Measurements from ENCODE around the gene TIMP2. TPM values are rescaled to one million over a fixed set of nuclear protein-coding genes. Genes with fewer than 3 reads are reported as not detected.
"Not testable (repeated sequence)": the region's sequence is repeated elsewhere in the genome, so short reads cannot be mapped to it uniquely, and the experiment has no call there.

TIMP2 gene
- total RNA-seq, 1 donor from 2014 or later = 197 TPM

DNA sequence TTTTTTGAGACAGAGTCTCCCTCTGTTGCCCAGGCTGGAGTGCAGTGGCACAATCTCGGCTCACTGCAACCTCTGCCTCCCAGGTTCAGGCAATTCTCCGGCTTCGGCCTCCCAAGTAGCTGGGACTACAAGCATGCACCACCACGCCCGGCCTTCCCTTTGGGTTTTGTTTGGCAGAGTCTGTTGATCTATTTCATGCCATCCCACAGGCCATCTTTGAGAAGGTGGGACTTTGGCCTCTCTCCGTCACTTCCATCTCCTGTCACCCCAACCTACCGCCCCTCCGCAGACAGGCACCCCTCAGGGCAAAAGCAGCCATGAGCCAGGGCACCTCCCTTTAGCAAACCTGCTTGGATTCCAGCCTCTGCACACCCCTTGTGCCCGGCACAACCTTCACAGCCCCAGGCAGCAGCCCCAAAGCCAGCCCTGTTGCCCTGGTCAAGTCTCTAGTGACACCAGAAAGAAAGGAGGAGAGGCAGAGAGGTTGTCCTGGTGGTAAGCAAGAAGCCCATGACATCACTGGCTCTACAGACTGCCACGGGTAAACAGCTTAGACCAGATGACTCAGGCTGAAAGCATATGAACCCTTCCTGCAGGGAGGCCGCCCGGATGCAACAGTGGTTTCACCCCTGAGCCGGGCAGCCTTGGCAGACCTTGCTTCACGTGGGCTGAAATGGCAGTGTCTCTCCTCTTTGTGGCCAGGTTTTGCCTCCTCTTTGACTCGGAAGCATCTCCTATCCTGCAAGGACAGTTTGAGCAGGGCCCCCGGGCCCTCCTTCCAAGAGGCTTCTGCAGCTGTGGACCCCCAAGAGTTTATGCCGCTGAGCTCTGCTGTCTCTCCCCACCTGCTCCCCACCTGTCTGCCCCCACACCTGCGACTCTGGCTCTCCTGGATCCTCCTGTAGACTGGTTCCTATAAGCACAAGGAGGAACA, 8.1 kb upstream of the TIMP2 start:
- peak; percentile 93 for DNase-seq (ENCODE audit: low read depth)

DNA sequence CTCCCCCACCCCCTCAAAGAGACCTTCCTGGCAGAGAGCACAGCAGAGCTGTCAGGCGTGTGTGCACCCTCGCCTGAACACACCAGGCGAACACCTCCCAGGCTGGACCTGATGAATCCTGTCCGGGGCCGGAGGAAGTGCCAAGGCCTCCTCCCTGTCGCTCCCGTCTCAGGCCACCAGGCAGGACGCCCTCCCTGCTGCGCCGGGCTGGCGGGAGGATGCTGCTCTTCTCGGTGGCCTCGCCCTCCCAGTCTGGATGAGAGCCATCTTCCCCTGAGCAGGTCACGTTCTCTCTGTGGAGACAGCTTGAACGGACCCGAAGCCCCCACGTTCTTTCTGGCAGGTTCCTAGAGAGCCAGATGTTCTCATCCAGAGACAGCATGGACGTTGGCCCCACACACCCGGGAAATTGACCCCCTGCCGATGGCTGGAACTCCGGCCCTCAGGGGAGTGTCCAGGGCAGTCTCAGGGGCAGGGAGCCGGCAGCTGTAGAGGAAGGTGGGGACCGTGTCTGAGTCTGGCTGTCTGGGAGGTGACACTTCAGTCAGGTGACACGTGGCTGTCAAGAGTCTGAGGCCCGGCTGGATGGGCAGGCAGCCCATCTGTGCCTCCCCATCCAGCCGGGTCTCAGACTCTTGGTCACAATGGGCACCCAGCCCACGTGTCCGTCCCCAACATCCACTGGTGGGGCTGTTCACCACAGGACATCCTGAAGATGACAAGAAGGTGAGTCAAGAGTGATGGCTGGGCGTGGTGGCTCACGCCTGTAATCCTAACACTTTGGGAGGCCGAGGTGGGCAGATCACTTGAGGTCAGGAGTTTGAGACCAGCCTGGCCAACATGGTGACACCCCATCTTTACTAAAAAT, 5.0 kb upstream of the TIMP2 start:
- DNase-seq (ENCODE audit: low read depth) = peak; percentile 43

DNA sequence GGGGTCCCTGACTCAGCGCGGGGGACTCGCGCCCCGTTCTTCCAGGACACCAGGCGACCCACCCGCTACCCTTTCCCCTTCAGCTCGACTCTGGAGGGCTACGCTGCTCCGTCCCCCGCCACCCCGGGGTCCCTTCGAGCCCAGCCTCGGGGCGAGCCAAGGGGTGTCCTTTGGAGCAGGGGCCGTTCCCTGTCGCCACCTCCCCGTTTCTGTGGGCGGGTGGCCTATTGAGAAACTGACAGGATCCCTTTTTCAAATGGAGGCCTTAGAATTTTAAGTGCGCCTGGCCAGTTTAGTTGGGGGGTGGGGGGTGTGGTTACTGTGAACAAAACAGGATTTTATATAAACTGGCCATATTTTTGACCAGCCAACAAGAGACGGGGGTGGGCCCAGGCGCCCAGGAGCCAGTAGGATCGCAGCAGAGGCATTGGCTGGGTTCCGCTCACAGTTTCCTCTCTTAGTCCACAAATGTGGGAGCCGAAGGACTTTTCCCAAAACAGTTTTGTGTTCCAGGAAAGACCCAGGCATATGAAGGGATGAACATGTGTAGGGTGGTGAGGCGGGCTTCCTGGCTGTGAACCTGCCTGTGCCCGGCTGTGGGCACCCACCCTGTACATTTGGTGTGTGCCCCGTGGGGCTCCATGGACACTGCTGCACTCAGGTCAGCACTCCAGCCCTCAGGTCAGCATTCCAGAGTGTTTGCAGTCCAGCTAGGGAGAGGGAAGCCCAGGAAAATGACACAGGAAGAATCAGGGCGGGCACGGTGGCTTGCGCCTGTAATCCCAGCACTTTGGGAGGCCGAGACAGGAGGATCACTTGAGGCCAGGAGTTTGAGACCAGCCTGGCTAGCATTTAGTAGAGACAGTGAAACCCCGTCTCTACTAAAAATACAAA, 722 bp upstream of the TIMP2 start:
- peak; percentile 41 for DNase-seq (ENCODE audit: low read depth)

DNA sequence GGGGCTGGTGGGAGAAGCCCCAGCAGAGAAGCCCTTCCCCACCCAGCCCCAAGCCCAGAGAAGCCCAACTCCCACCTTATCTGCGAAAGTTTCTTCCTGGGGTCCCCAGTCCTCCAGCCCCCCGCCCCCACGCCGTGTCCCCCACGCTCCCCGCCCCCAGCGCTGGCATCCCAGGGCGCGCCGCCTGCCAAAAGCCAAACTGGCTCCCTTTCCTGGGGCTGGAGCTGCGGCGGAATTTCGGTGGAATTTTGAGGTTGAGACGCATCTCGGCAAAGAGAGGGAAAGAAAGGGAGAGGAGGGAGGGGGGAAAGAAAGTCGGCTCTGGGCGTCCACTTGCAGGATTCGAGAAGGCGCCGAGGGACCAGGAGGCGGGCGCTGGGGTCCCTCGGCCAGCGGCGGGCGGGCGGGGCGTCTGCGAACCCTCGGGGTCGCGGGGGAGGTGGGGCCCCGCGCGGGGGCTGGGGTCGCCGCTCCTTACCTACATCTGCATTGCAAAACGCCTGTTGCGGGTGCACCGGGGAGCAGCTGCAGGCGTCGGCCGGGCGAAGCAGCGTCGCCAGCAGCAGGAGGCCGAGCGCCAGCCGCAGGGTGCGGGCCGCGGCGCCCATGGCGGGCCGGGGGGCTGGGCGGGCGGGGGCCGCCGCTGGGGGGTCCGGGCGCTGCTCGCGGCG, 571 bp downstream of the TIMP2 start:
- peak; percentile 58 for DNase-seq (ENCODE audit: low read depth)

DNA sequence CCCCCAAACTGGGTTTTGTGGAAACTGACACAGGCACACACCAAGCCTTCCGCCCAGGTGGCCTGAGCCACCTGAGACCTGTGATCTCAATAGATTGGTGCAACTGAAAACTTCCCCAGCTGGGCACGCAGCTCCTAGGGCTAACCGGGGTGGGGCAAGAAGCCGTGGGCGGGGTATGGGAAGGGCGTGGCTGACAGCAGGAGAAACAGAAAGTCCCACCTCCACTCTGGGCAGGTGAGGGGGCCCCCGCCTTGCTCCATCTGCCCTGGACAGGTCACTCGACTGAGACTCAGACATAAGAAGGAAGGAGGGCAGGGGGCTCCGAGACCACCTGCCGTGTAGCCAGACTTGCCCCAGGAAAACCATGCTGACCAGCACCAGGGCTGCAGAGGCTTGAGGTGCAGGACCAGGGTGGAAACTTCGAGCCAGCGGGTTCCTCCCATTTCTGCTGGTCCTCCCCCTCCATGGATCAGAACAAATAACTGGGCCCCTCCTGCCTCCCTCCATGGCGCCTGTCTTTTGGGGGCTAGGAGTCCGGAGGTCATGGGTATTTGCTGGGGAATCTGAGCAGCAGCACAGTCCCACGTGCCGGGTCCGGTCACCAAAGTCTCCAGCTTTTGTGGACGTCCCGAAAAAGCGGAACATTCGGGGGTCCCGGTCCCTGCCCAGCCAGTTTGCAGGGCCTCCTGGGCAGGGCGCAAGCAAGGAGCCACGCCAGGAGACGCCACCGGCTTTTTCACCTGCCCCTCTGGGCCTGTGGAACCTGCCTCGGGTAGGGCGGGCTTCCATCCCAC, 1.3 kb downstream of the TIMP2 start:
- DNase-seq (ENCODE audit: low read depth) = peak; percentile 25

DNA sequence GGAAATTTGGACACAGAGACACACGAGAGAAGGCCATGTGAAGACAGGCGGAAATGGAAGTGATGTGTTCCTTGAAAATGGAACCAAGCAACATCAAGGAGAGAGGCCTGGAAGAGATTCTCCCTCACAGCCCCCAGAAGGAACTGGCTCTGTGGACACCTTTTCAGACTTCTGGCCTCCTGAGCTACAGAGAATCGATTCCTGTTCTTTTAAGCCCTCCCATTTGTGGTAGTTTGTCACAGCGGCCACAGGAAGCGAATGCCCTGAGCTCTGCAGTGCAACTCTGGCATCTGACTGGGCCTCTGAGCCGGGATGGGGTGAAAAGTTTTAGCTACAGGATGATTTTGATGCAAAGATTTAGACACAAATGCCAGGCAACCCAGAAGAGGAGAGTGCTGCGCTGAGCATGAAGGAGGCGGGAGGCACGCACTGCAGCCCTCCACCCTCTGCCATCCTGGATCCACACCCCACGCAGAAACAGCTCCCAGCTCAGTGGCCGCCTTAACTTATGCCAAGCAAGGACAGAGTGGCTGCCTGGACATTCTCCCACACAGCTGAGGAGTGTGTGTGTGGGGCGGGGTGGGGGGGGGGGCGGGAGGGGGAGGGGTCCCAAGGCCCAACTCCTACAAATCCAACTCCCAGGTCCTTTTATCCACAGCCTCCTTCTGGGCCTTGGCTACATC, 2.2 kb downstream of the TIMP2 start:
- no peak for DNase-seq (ENCODE audit: low read depth)

DNA sequence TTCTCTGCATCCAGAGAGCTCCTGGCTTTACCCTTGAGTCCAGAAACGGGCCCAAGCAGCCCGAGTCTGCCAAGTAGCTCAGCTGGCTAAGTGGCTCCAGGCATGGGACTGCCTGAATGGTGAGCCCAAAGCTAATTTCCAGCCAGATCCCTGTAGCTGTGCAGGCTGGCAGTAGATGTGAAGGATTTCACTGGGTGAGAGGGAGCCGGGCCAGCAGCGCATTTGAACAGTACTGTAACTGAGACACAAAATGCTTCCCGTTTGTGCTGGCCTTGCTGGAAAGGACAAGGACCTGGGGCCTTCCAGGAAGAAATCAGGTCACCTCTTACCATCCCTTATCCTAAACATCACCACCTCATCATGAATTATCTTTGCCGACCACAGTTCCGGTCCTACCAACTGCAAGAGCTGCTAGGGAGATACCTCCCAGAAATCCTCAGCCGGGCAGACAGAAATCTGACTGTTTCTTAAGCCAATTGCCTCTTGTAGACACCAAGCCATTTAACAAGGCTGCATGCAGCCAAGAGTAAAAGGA, 3.7 kb downstream of the TIMP2 start:
- DNase-seq (ENCODE audit: low read depth) = no peak

DNA sequence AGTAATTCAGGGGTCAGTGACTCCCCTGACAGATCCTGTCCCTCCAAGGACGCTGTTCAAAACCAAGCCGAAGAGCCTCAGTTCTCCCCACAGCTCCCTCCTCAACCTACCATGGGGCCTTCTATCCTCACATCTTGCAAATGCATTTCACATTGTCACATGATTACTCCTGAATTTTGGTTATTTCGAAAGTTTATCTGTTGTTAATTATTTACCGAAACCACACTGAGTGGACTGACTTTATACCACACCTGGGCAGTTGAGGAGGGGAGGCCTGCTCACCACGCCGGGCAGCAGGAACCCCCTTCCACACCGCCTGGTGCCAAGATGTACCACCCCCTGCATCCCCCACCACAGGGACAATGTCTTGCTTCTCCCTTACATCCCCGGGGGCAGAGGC, 4.7 kb downstream of the TIMP2 start:
- DNase-seq (ENCODE audit: low read depth) = no peak

DNA sequence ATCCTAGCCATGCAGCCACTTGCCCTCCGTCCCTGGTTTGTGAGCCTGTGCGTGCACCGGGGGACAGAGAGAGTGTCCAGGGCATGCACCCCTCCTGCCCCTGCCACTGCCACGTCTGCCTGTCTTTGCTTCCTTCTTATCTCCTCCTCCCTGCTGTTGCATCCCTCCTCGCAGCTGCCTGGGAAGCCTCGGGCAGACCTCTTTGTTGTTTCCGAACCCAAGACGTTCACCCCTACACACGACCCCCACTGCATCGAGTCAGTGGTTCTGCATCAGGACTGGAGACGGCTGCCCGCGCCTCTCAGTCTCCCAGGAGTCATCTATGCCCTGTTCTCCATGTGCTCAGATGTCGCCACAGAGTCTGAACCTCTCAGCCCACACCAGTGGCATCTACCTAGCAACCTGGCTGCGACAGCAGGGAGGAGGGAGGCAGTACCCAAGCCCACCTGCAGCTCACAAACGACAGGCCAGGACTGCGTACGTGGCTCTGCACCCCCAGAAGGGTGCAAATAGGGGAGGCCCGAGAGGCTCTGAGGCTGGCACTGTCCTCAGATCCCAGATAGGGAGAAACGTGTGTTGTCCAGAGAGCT, 5.2 kb downstream of the TIMP2 start:
- DNase-seq (ENCODE audit: low read depth) = no peak

DNA sequence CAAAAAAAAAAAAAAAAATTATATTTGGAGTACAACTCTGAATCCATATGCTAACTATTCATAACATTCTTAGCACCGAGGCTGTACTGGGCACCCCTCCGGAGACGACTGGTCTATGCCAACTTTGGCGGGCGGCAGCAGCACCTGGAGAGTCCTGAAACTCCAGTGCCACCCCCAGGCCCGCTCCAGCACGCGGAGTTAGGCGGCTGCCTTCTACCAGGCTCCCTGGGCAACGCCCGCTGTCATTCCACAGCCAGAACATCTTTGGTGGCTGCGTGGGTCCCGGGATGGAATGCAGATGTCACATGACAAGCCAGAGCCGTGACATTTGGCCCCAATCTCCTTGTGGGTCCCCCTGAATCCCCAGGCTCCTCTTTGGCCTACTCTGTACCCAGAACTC, 6.2 kb downstream of the TIMP2 start:
- DNase-seq (ENCODE audit: low read depth) = no peak

DNA sequence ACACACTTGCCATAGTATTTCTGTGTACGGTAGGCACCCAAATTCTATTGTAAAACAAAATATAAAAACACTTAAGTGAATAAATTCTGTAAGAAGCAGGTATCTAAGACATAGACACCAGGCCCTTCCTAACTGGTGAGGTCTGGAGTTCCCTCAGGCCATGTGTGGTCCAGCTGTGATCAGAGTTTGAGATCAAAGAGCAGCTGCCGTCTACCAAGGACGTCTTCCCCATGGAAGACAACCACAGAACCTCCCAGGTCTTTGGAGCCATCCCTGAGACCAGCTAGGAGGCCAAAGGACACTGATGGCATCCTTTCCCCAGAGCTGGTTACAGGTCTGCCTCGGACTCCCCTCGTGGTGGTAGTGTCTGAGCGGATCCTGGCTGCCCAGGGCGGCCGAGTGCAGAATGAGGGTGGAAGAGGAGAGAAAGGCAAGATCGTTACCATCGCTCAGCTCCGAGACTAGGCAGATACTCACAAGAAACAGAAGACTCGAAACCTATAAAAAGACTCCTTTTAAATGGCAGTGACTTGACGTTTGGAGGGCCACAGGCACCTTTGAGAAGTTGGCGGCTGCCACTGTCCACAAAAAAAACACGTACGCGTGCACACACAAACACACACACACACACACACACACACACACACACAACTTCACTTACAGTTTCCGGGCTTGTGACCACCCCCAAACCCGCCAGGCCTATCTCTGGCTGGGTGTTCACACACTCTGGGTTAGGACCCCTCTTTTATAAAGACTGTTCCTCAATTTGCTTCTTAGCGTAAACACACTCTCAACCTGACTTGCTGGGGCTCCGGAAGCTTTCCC, 7.5 kb downstream of the TIMP2 start:
- peak; percentile 66 for DNase-seq (ENCODE audit: low read depth)

DNA sequence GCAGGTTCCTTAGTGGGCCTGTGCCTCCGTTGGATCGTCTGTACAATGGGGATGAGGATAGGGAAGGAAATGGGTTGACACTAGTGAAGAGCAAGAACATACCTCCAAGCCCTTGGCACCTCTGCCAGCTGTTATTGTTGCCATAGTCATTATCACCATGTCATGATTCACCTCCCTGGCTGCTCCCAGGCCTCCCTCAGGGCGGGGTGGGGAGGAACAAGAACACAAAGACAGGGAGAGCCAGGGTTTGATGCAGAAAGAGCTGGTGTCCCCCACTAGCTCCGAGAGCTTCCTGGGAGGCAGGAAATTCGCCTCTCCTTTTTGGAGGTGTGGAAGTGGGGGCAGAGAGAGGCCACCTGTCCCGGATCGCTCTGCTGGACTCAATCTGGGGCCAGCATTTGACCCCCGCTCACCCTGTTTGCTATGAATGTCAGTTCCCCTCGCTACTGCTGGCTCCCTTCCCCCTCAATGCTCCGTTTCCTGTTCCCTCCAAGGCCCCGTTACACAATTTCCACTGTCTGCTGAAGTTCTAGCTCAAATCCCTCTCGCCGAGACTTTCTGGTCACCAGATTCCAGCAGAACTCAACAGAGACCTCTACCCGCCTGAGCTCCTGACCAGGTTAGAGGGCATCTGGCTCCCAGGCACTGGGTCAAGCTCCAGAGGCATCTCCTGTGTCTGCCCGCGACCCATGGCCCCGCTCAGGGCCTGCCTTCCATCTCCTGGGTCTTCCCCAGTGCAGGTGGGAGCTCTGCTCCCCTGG, 9.1 kb downstream of the TIMP2 start:
- DNase-seq (ENCODE audit: low read depth) = peak; percentile 83

DNA sequence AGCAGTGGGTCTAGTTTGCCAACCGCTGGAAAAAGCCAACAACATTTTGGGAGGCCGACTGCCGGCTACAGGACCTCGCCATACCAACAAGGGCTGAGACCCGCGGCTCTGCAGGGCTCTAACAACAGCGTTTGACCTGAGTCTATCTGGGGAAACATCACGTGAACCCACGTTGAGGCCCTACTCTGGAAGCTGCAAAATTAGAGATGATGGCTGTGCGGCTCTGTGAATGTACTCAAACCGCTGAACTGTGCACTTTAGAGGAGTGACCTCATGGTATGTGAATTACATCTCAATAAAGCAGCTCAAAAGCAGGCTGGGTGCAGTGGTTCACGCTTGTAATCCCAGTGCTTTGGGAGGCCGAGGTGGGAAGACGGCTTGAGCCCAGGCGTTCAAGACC, 12.1 kb downstream of the TIMP2 start:
- no peak for DNase-seq (ENCODE audit: low read depth)

DNA sequence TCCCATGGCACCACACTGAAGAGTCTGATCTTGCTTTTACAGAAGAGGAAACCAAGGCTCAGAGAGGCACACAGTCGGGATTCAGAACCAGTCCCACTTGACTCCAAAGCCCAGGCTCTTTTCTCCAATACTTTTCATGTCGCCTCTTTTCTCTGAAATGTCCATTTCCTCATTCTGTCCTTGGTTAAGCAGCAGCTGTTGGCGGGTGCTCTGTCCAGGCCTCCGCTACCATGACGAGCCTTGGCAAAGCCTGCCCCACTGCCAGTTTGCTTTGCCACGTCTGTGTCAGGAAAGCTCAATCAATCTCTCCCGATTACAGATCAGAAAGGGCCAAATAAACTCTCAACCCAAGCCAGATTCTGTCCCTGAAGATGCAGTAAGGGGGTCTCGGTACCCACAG, 13.1 kb downstream of the TIMP2 start:
- DNase-seq (ENCODE audit: low read depth) = no peak

DNA sequence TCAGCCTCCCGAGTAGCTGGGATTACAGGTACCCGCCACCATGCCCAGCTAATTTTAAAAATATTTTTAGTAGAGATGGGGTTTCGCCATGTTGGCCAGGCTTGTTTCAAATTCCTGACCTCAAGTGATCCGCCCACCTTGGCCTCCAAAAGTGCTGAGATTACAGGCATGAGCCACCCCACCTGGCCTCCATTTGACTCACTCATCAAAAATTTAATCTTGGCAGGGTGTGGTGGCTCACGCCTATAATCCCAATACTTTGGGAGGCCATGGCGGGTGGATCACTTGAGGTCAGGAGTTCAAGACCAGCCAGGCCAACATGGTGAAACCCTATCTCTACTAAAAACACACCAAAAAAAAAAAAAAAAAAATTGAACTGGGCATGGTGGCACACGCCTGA, 13.6 kb downstream of the TIMP2 start:
- DNase-seq (ENCODE audit: low read depth) = not testable (repeated sequence)

DNA sequence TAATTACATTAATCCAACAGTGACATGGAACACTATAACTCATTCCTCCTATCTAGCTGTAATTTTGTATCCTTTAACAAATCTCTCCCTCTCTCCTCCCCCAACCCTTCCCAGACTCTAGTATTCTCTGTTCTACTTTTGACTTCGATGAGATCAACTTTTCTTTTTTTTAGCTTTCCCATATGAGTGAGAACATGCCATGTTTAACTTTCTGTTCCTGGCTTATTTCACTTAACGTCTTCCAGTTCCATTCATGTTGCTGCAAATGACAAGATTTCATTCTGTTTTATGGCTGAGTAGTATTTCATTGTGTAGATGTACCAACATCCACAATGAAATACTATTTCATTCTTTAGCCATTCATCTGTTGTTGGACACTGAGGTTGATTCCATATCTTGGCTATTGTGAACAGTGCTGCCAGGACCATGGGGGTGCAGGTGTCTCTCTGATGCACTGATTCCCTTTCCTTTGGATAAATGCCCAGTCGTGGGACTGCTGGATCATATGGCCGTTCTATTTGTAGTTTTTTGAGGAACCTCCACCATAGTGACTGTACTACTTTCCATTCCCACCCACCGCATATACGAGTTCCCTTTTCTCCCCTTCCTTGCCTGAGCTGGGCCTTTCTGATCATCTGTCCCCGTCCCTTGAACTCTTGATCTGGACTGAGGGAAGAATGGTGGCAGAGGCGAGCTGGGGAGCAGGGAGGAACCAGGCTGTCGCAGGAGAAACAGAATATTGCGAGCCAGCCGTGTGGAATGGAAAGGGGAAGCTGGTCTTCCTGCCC, 14.5 kb downstream of the TIMP2 start:
- no peak for DNase-seq (ENCODE audit: low read depth)
